Liver (tissue), 9 donors: ENCODE measurements around the gene SREBF1. TPM values are rescaled to one million over a fixed set of nuclear protein-coding genes. Genes with fewer than 3 reads are reported as not detected.

ENCODE experiments used
- DNase-seq: peaks from one replicate; pipeline ENCODE4 v3.0.0-alpha.2; 2017; ENCODE audit warnings: low spot score
- H3K27ac ChIP-seq, 2 donors: one replicate each; pipeline ENCODE4 v1.7.0; 2013; ENCODE audit warnings: inconsistent platforms in 2 of 2, low read length in 2 of 2, control low read depth in 1 of 2, low read depth in 1 of 2, mild to moderate bottlenecking in 1 of 2
- H3K27me3 ChIP-seq, 4 donors: one replicate each; pipeline versions ENCODE4 v1.6.1 to v1.7.0; 2013; ENCODE audit warnings: low read length in 3 of 4, inconsistent platforms in 1 of 4, mild to moderate bottlenecking in 1 of 4, moderate library complexity in 1 of 4; ENCODE audit not compliant: control insufficient read depth in 4 of 4, insufficient read depth in 4 of 4
- H3K36me3 ChIP-seq, 4 donors: one replicate each; pipeline versions ENCODE4 v1.6.1 to v1.7.0; 2013; ENCODE audit warnings: low read length in 3 of 4, mild to moderate bottlenecking in 3 of 4, low read depth in 1 of 4, moderate library complexity in 1 of 4; ENCODE audit not compliant: control insufficient read depth in 4 of 4, insufficient read depth in 3 of 4
- H3K4me1 ChIP-seq, 4 donors: one replicate each; pipeline versions ENCODE4 v1.6.1 to v1.7.0; 2013; ENCODE audit warnings: low read length in 3 of 4, mild to moderate bottlenecking in 3 of 4, moderate library complexity in 1 of 4; ENCODE audit not compliant: control insufficient read depth in 4 of 4, insufficient read depth in 4 of 4
- H3K4me3 ChIP-seq, 3 donors: one replicate each; pipeline versions ENCODE4 v1.6.1 to v1.7.0; 2013; ENCODE audit warnings: low read length in 3 of 3, control low read depth in 1 of 3, low read depth in 1 of 3, mild to moderate bottlenecking in 1 of 3
- H3K9ac ChIP-seq, 2 donors: one replicate each; pipeline ENCODE4 v1.7.0; 2013; ENCODE audit warnings: low read length in 2 of 2, mild to moderate bottlenecking in 2 of 2, moderate library complexity in 2 of 2, control low read depth in 1 of 2, low read depth in 1 of 2
- H3K9me3 ChIP-seq, 4 donors: one replicate each; pipeline versions ENCODE4 v1.6.1 to v1.7.0; 2013; ENCODE audit warnings: low read length in 3 of 4; ENCODE audit not compliant: control insufficient read depth in 4 of 4
- EGR1 ChIP-seq, 2 donors: IDR thresholded peaks; 2 replicates each; pipeline ENCODE4 v1.6.1; 2016 to 2018; ENCODE audit warnings: antibody characterized with exemption in 2 of 2, low read depth in 2 of 2
- FOXA2 ChIP-seq: IDR thresholded peaks from 2 replicates; pipeline ENCODE4 v1.6.1; 2016; ENCODE audit warnings: antibody characterized with exemption
- GABPA ChIP-seq, 2 donors: IDR thresholded peaks in 1 of 2; conservative IDR thresholded peaks in 1 of 2; 2 replicates each; pipeline ENCODE4 v1.6.1; 2016; ENCODE audit warnings: antibody characterized with exemption in 2 of 2, mild to moderate bottlenecking in 1 of 2, moderate library complexity in 1 of 2
- HNF4A ChIP-seq, 2 donors: conservative IDR thresholded peaks; 2 replicates each; pipeline ENCODE4 v1.6.1; 2016; ENCODE audit warnings: antibody characterized with exemption in 2 of 2, mild to moderate bottlenecking in 2 of 2
- HNF4G ChIP-seq: IDR thresholded peaks from 2 replicates; pipeline ENCODE4 v1.6.1; 2016; ENCODE audit warnings: antibody characterized with exemption
- JUND ChIP-seq, 2 donors: IDR thresholded peaks; 2 replicates each; pipeline ENCODE4 v1.6.1; 2016; ENCODE audit warnings: antibody characterized with exemption in 2 of 2
- RAD21 ChIP-seq, 2 donors: IDR thresholded peaks; 2 replicates each; pipeline ENCODE4 v1.6.1; 2016; ENCODE audit warnings: antibody characterized with exemption in 2 of 2, mild to moderate bottlenecking in 2 of 2
- RXRA ChIP-seq, 2 donors: IDR thresholded peaks; 2 replicates each; pipeline ENCODE4 v1.6.1; 2017 to 2018; ENCODE audit warnings: antibody characterized with exemption in 2 of 2, mild to moderate bottlenecking in 1 of 2
- SP1 ChIP-seq: IDR thresholded peaks from 2 replicates; pipeline ENCODE4 v1.6.1; 2018; ENCODE audit warnings: antibody characterized with exemption, mild to moderate bottlenecking
- TAF1 ChIP-seq: conservative IDR thresholded peaks from 2 replicates; pipeline ENCODE4 v1.6.1; 2016; ENCODE audit warnings: antibody characterized with exemption, mild to moderate bottlenecking
- YY1 ChIP-seq: IDR thresholded peaks from 2 replicates; pipeline ENCODE4 v1.6.1; 2016; ENCODE audit warnings: antibody characterized with exemption, mild to moderate bottlenecking
- WGBS: extraction: QIAGEN DNeasy Blood & Tissue Kit; methylation state at CpG from one replicate; pipeline ENCODE4 v1.1.7; 2013; 5-methylcytosine and 5-hydroxymethylcytosine counted together
- polyA plus RNA-seq, 2 donors: library from polyadenylated mRNA; stranded (reverse) in 1 of 2; unstranded in 1 of 2; fragments of 200-250 nt in 1 of 2; fragments of >200 nt in 1 of 2; fragmentation: Nextera tagmentation in 1 of 2; extraction: Ambion mirVana in 1 of 2; gene quantifications; one replicate each; pipeline versions ENCODE4 v1.2.1 to v1.2.3, GENCODE V29; 2013 to 2015
- total RNA-seq, 2 donors: library from RNA; depleted of rRNA; stranded (reverse); fragments of >200 nt; gene quantifications; one replicate each; pipeline ENCODE4 v1.2.3, GENCODE V29; 2014
- TF ChIP-seq, protein P1 (sequence below): IDR thresholded peaks from 2 replicates; pipeline ENCODE4 v1.6.1; 2016; ENCODE audit warnings: antibody characterized with exemption
- TF ChIP-seq, protein P2 (sequence below): IDR thresholded peaks from 2 replicates; pipeline ENCODE4 v1.6.1; 2016; ENCODE audit warnings: antibody characterized with exemption, mild to moderate bottlenecking
- TF ChIP-seq, protein P3 (sequence below): IDR thresholded peaks from 2 replicates; pipeline ENCODE4 v1.6.1; 2016; ENCODE audit warnings: antibody characterized with exemption
- TF ChIP-seq, protein P4 (sequence below): fragments of 150-350 bp; IDR thresholded peaks from 2 replicates; pipeline ENCODE4 v1.5.1; 2017; ENCODE audit warnings: improper control_type of control experiment, low read depth, low read length; ENCODE audit not compliant: missing input control
- TF ChIP-seq, protein P5 (sequence below): IDR thresholded peaks from 2 replicates; pipeline ENCODE4 v1.6.1; 2016; ENCODE audit warnings: antibody characterized with exemption
- donor health status: healthy.
- donor health status: healthy.
- donor health status: healthy.
- donor health status: healthy.
- donor health status: healthy.

Gene SREBF1
- total and polyA plus RNA-seq, 4 donors: 66.8 to 133 (median 101) TPM

DNA sequence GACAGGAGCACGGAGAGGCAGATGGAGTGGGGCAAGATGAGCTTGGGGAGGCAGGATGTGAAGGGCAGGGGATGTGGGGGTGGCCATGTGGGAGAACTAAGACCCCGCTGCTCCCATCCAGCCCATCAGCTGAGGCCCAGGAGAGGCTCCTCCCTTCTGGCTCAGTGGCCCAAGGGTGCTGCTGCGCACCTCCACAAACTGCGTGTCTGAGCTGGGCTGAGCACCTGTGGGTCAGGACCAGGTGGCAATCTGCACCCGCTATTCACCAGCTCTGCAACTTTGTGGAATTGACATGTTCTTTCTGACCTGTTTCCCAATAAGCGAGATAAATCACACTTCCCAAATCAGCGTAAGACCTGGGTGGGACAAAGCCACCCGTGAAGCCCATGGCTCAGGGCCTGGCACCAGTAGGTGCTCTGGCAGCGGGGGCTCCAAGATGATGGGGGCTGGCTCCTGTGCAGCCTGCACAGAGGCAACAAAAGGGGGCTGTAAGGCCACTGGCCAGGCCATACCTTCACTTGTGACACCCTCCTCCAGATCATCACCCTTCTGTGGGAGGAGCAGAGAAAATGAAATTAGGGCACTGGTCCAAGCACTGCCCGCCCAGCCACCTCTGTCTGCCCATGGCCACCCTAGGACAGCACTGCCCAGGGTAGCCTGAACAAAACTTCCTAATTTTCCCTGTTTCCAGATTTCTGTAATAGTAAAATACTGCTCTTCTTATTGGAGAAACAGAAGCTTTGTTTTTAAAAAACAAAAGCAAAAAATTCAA is 11.7 kb upstream of the SREBF1 start:
- TF ChIP-seq, protein P1, sequence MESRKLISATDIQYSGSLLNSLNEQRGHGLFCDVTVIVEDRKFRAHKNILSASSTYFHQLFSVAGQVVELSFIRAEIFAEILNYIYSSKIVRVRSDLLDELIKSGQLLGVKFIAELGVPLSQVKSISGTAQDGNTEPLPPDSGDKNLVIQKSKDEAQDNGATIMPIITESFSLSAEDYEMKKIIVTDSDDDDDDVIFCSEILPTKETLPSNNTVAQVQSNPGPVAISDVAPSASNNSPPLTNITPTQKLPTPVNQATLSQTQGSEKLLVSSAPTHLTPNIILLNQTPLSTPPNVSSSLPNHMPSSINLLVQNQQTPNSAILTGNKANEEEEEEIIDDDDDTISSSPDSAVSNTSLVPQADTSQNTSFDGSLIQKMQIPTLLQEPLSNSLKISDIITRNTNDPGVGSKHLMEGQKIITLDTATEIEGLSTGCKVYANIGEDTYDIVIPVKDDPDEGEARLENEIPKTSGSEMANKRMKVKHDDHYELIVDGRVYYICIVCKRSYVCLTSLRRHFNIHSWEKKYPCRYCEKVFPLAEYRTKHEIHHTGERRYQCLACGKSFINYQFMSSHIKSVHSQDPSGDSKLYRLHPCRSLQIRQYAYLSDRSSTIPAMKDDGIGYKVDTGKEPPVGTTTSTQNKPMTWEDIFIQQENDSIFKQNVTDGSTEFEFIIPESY: no peak
- TF ChIP-seq SP1 (no peak), TAF1 (no peak), RAD21 (IDR thresholded peaks at IDR 0.05) (no peak), YY1 (no peak), GABPA (IDR thresholded peaks at IDR 0.05 in 1 of 2, conservative IDR thresholded peaks at IDR 0.05 in 1 of 2) (no peak)
- TF ChIP-seq, protein P2, sequence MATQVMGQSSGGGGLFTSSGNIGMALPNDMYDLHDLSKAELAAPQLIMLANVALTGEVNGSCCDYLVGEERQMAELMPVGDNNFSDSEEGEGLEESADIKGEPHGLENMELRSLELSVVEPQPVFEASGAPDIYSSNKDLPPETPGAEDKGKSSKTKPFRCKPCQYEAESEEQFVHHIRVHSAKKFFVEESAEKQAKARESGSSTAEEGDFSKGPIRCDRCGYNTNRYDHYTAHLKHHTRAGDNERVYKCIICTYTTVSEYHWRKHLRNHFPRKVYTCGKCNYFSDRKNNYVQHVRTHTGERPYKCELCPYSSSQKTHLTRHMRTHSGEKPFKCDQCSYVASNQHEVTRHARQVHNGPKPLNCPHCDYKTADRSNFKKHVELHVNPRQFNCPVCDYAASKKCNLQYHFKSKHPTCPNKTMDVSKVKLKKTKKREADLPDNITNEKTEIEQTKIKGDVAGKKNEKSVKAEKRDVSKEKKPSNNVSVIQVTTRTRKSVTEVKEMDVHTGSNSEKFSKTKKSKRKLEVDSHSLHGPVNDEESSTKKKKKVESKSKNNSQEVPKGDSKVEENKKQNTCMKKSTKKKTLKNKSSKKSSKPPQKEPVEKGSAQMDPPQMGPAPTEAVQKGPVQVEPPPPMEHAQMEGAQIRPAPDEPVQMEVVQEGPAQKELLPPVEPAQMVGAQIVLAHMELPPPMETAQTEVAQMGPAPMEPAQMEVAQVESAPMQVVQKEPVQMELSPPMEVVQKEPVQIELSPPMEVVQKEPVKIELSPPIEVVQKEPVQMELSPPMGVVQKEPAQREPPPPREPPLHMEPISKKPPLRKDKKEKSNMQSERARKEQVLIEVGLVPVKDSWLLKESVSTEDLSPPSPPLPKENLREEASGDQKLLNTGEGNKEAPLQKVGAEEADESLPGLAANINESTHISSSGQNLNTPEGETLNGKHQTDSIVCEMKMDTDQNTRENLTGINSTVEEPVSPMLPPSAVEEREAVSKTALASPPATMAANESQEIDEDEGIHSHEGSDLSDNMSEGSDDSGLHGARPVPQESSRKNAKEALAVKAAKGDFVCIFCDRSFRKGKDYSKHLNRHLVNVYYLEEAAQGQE: no peak
- Histone ChIP-seq H3K27me3 (no peaks in the 10 kb centered on the region), H3K4me1 (peaks cover 5 to 15% (median 12%) of the 10 kb centered on the region in 4 donors), H3K36me3 (no peaks in the 10 kb centered on the region), H3K27ac (peak overlapping the region; percentile 0 to 75), H3K9ac (peak overlapping the region in 1 of 2 donors; percentile 25), H3K9me3 (no peaks in the 10 kb centered on the region), H3K4me3 (no peak overlapping the region)
- 90% methylated on average over 10 of the region's 10 CpGs for WGBS
- no peak for DNase-seq

DNA sequence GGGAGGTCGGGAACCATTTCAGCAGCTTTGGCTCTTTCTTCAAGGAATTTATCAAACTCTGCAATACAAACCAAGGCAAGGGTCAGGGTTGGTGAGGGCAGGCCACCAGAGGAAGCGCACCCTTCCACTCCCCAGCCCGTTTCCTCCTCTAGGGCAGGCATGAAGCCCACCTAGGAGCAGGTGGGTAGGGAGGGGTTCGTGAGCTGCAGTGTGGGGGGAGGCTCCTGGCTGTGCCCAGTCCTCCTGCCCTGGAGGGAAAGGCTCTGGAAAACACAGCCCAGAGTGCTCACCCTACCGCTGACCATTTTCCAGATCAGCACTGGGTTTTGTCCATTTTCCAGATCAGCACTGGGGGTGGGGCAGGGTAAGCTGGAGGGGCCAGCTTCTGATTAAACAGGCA is 10.9 kb upstream of the SREBF1 start:
- no peak overlapping the region for H3K9ac ChIP-seq
- no peak overlapping the region for H3K4me3 ChIP-seq
- no peaks in the 10 kb centered on the region for H3K27me3 ChIP-seq
- DNase-seq: no peak
- H3K27ac ChIP-seq: no peak overlapping the region
- peaks cover 5 to 15% (median 12%) of the 10 kb centered on the region in 4 donors for H3K4me1 ChIP-seq
- no peaks in the 10 kb centered on the region for H3K9me3 ChIP-seq
- H3K36me3 ChIP-seq: no peaks in the 10 kb centered on the region
- TF ChIP-seq HNF4G (no peak), FOXA2 (no peak), SP1 (no peak), TAF1 (no peak), RAD21 (IDR thresholded peaks at IDR 0.05) (no peak), JUND (IDR thresholded peaks at IDR 0.05) (no peak), RXRA (IDR thresholded peaks at IDR 0.05) (no peak), HNF4A (conservative IDR thresholded peaks at IDR 0.05) (no peak), EGR1 (IDR thresholded peaks at IDR 0.05; ENCODE audit: low read depth in 2 of 2) (no peak), GABPA (IDR thresholded peaks at IDR 0.05 in 1 of 2, conservative IDR thresholded peaks at IDR 0.05 in 1 of 2) (no peak), YY1 (no peak)
- TF ChIP-seq, protein P3, sequence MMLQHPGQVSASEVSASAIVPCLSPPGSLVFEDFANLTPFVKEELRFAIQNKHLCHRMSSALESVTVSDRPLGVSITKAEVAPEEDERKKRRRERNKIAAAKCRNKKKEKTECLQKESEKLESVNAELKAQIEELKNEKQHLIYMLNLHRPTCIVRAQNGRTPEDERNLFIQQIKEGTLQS: no peak
- TF ChIP-seq, protein P4, sequence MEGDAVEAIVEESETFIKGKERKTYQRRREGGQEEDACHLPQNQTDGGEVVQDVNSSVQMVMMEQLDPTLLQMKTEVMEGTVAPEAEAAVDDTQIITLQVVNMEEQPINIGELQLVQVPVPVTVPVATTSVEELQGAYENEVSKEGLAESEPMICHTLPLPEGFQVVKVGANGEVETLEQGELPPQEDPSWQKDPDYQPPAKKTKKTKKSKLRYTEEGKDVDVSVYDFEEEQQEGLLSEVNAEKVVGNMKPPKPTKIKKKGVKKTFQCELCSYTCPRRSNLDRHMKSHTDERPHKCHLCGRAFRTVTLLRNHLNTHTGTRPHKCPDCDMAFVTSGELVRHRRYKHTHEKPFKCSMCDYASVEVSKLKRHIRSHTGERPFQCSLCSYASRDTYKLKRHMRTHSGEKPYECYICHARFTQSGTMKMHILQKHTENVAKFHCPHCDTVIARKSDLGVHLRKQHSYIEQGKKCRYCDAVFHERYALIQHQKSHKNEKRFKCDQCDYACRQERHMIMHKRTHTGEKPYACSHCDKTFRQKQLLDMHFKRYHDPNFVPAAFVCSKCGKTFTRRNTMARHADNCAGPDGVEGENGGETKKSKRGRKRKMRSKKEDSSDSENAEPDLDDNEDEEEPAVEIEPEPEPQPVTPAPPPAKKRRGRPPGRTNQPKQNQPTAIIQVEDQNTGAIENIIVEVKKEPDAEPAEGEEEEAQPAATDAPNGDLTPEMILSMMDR: no peak
- TF ChIP-seq, protein P5, sequence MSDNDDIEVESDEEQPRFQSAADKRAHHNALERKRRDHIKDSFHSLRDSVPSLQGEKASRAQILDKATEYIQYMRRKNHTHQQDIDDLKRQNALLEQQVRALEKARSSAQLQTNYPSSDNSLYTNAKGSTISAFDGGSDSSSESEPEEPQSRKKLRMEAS: no peak
- TF ChIP-seq, protein P2: no peak
- TF ChIP-seq, protein P1: no peak
- WGBS: 97% methylated on average over 5 of the region's 5 CpGs
